Neural cell (in vitro differentiated cells): ENCODE data around the gene PDGFA.

Source experiments
- EP300 ChIP-seq: fragments of 450-650 bp; conservative IDR thresholded peaks from 2 replicates; pipeline ENCODE4 v1.6.1; 2014; ENCODE audit warnings: antibody characterized with exemption, mild to moderate bottlenecking, moderate library complexity; ENCODE audit not compliant: poor library complexity, severe bottlenecking
- MXI1 ChIP-seq: fragments of 450-650 bp; conservative IDR thresholded peaks from 2 replicates; pipeline ENCODE4 v1.6.1; 2014; ENCODE audit warnings: antibody characterized with exemption, mild to moderate bottlenecking; ENCODE audit not compliant: poor library complexity, severe bottlenecking
- POLR2AphosphoS5 ChIP-seq: IDR thresholded peaks from 2 replicates; pipeline ENCODE4 v1.6.1; 2012
- RAD21 ChIP-seq: fragments of 450-650 bp; conservative IDR thresholded peaks from 2 replicates; pipeline ENCODE4 v1.6.1; 2014; ENCODE audit warnings: antibody characterized with exemption, mild to moderate bottlenecking, moderate library complexity
- REST ChIP-seq: IDR thresholded peaks from 2 replicates; pipeline ENCODE4 v1.6.1; 2012; ENCODE audit warnings: borderline replicate concordance
- SMC3 ChIP-seq: fragments of 450-650 bp; conservative IDR thresholded peaks from 2 replicates; pipeline ENCODE4 v1.6.1; 2014; ENCODE audit warnings: antibody characterized with exemption, mild to moderate bottlenecking, moderate library complexity; ENCODE audit not compliant: poor library complexity
- TAF1 ChIP-seq: IDR thresholded peaks from 2 replicates; pipeline ENCODE4 v1.6.1; 2012; ENCODE audit warnings: low read depth
- TF ChIP-seq, protein P1 (sequence below): fragments of 450-650 bp; IDR thresholded peaks from 2 replicates; pipeline ENCODE4 v1.5.1; 2014; ENCODE audit warnings: antibody characterized with exemption, mild to moderate bottlenecking, moderate library complexity; ENCODE audit not compliant: poor library complexity, severe bottlenecking

DNA sequence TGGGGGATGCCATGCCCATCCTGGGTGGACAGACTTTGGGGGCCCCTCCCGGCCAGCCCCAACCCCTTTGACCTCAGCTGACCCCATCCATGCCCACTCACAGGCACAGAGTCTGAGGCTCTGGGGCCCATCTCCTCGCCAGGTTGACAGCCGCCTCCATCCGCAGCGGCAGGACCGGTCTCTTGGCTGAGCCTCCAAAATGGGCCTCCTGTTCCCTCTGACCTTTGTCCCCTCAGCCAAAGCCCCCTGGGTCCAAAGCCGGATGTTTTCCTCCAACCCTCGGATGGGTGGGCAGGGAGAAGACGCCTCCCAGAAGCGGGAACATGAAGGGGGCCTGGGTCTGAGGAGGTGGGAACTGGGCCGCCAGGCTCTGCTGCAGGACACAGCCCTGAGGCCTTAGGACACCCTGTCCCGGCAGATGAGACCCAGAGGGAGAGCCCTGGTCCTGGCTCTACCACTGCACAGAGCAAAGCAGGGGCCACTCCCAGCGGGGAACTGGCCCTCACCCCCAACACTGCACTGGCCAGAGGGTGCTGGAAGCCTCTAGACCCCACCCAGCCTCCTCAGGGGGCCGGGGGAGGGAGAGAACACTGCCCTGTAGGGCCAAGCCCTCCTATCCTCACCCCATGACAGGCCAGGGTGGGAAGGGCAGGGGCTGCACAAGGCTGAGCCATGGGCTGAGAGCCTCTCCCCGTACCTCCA is 12.6 kb downstream of the PDGFA start:
- TF ChIP-seq MXI1 (no peak), REST (no peak), EP300 (no peak), TAF1 (no peak), RAD21 (no peak), POLR2AphosphoS5 (no peak), SMC3 (no peak)
- TF ChIP-seq, protein P1, sequence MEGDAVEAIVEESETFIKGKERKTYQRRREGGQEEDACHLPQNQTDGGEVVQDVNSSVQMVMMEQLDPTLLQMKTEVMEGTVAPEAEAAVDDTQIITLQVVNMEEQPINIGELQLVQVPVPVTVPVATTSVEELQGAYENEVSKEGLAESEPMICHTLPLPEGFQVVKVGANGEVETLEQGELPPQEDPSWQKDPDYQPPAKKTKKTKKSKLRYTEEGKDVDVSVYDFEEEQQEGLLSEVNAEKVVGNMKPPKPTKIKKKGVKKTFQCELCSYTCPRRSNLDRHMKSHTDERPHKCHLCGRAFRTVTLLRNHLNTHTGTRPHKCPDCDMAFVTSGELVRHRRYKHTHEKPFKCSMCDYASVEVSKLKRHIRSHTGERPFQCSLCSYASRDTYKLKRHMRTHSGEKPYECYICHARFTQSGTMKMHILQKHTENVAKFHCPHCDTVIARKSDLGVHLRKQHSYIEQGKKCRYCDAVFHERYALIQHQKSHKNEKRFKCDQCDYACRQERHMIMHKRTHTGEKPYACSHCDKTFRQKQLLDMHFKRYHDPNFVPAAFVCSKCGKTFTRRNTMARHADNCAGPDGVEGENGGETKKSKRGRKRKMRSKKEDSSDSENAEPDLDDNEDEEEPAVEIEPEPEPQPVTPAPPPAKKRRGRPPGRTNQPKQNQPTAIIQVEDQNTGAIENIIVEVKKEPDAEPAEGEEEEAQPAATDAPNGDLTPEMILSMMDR: no peak
